GM19351 (cell line): ENCODE data around the gene ATL3.
"Not testable (repeated sequence)": the region's sequence is repeated elsewhere in the genome, so short reads cannot be mapped to it uniquely, and the experiment has no call there.

Experiments
- ATAC-seq: cut with Tn5 transposase; IDR thresholded peaks from one replicate; pipeline ENCODE4 v1.9.1; 2021; ENCODE audit warnings: mild to moderate bottlenecking, moderate library complexity; ENCODE audit not compliant: unreplicated experiment

Gene ATL3

DNA sequence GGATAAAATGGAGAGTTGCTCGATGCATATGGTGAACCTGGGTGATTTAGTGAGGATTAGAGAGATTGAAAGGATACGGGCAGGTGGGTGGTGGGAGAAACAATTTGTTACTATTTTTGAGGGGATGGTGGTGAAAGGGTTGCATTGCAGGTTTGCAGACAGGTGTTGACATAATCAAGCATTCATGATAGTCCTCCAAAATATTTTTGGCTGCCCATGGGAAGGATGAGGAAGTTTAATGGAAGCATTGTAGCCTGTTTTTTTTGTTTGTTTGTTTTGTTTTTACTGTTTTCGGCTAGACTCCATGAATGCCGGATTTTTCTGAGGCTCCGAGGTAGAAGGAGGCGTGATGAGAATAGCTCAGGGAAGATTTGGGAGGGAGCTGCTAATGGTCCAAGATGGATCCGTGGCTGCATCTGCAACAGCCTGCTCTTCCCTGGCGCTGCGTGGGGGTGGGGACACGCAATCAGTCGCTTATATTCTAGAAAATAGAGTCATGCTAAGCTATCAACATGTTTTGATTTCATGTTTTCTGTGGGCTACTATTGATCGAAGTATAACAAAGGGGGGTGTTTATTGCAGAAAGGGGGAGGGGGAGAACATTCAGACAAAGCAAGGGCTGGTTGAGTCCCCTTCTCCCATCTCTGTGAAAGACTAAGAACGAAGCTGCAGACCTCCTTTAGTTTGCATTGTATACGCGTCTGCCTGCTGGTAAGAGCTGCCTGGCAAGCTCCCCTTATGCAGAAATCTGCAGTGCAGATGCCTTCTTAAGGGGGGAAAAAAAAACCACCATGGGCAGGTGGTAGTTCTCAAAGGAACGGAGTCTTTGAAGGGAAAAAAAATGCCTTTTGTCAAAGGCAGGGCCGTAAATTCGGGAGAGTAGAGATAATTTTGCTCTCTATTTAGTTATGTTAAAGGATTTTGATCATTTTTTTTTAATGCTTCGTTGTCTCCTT is 11.2 kb upstream of the ATL3 start:
- peak; percentile 9 for ATAC-seq

DNA sequence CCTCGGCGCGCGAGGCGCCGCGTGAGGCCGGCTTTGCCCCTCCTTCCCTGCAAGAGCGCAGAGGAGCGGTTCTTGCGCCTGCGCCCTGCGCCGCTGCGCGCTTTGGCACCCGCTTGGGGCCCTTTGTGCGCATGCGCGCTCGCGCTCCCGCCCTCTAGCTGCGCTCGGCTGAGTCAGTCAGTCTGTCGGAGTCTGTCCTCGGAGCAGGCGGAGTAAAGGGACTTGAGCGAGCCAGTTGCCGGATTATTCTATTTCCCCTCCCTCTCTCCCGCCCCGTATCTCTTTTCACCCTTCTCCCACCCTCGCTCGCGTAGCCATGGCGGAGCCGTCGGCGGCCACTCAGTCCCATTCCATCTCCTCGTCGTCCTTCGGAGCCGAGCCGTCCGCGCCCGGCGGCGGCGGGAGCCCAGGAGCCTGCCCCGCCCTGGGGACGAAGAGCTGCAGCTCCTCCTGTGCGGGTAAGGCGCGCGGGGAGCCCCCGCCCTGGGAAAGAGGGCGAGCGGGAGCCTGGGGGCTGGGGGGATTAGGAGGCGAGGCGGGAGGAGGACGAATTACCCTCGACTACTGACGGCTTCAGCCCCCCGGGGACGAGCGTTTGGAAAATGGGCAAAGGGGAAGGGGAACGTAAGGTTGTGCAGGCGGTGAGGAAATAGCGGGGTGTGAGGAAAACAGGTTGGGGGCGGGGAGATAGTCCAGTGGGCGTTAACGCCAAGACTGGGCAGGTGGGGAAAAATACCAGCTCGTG is 10.3 kb upstream of the ATL3 start, which contains the start of gene RTN3:
Gene RTN3, plus strand, starts transcription at position 180 of the 745 bp plus-strand sequence. Its CDS starts 137 bp downstream, at position 317.
- ATAC-seq: peak; percentile 84

DNA sequence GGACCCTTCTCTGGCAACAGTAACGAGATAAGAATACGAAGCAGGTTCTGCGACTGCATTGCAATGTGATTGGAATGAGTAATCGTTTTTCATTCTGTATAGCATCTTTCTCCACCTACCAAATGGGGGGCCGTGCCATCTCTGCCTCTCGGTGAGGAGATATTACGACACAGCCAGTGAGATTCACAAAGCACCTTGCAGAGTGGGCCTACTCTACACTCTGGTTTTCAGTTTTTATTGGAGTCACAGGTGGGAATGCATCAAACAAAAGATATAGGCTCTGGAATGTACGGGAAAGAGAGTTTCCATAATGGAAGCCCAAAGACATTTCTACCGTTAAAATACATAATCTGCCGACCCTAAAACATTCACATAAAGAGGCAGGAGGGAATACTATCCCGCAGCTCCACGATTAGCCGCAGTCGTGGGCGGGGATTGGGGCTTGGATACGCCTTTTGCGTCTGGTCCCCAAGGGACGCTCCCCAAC is 9.7 kb upstream of the ATL3 start:
- ATAC-seq: no peak

DNA sequence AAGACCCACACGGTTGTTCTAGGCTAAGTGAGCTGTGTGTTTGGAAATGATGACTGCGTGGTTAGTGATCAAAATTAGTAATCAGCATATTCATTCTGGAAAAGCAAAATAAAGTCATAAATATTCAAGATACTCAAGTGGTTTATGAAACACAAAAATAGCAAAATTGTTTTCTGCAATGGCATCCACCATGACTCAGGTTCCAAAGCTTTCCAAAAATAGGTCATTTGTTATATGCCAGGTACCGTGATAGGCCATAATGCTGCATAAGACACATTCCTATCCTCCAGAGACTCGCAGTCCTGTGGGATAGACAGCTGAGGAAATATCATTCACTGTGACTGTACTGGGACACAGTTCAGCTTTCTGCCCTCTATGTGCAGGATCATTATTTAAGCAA is 2.4 kb upstream of the ATL3 start:
- no peak for ATAC-seq

DNA sequence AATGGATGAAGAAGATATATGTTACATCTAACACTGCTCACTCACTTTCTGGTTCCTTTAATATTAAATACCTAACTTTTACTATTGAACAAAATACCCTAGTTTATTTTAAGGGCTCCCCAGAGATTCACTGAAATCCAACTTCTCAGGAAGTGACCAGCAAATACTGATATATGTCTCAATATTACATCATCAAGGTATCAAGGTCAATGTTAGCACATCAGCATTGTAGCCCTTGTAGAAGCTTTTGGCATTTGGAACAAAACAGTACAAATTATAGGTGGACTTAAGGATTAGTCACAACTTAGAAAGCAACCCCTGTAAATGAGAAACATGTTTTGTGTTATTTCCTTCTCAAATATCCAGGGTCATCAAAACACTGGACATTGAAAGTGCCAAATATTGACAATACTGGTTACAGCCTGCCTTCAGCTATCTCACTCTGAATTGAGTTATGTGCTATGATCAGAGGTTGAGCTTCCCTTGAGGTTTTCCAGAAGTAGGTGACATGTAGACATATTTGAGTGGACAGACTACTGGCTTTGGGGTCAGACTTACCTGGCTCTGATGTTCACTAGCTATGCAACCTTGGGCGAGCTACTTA is 1.9 kb upstream of the ATL3 start:
- ATAC-seq: no peak

DNA sequence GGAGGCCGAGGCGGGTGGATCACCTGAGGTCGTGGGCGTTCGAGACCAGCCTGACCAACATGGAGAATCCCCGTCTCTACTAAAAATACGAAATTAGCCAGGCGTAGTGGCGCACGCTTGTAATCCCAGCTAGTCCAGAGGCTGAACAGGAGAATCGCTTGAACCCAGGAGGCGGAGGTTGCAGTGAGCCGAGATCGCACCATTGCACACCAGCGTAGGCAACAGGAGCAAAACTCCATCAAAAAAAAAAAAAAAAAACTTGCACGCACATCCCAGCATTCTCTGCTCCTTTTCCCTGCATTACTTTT is 934 bp upstream of the ATL3 start:
- no peak for ATAC-seq

DNA sequence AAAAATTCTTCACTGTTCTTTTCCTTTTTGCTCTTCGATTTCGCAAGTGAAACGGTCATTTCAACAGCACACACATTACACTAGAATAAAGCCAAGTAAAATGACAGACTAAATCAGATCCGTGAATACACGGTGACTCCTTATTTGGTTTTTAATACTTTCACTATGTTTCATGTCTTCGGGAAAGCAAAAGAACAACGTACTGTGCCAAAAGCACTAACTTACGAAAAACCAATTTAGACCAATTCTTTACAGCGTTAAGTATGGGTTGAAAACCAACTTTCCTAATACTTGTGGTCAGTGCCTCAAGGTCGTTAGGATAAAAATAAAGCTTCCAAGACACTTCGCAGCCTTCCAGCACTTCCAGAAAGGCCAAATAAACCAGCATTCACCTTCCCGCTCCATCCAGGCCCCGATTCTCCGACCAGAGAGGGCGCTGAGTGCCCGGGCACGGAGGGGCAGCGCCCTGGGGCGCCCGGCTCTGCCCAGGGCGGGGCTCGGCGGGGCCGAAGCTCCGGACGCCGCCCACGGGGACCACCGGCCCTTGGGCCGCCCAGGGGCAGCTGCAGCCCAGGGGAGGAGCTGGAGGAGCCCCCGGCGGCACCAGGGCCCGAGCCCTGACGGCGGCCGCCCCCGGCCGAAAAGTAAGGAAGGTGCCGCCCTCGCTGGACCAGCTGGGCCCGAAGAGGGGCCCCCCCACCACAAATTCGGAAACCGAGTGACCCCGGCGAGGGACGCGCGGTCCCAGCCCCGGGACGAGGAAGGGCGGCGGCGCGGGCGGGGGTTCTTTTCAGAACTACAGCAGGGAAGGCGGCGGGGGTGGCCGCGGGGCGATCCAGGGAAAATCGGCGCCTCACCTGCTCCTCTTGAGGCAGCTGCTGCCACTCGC is 499 bp downstream of the ATL3 start:
- ATAC-seq: peak; percentile 26

DNA sequence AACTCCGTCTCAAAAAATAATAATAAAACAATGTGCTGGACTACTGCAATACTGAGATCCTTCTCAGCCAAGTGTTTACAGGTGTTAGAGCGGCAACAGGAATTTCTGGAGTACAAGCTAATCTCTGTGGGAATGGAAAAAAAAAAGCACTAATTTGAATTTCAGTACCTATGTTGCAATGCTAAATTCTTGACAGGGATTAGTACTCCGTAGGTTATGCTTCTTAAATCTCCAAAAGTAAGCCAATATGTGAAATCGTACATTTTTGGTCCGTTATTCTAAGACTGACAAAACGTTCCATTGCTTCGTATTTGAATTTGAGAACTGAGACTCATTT is 1.1 kb downstream of the ATL3 start:
- no peak for ATAC-seq

DNA sequence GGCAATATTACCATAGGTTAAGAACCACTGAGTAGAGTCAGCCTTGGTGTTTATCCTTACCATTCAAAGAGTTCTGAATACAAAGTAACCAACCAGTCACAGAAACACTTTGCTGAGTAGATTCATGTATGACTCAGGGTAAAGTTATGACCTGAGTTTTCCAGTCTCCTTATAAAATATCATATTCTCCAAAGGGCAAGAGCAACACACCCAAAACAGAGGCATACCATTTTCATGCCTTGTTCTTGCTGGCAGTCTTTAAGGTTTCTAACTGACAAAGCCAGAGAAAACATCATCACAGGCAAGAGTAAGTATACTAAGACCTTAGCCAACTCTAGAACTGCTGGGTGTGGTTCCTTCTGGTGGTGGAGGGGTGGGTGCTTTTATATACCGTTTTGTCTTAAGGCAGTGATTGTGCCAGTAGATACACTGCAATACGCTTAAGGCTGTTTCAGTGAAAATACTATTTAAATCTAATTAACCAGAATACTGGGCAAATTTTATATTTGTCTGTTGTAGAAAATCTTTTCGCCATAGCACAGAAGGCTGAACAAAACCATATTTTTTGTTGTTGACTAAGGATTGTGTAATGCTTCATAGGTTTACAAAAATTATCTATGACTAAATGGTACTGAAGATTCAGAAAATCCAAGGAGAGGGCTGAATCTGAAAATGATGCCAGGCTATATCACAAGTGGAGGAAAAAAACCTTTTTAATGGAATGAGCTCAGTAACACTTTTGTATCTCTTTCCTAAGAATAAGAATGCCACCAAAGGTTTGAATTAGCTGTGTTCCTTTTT is 3.0 kb downstream of the ATL3 start:
- ATAC-seq: no peak

DNA sequence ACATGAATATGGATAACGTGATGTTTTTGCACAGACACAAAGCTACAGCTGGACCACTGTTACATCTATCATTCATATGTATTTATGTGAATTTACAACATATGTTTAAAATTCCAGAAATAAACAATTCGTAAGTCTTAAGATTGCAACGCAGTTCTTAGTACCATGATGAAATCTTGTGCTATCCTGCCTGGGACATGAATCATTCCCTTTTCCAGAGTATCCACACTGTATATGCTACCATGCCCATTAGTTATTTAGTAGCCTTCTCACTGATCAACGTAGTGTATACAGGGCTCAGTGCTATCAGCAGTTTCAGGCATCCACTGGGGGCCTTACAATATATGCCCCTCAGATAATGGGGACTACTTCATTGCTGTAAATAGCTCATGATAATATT is 4.3 kb downstream of the ATL3 start:
- no peak for ATAC-seq

DNA sequence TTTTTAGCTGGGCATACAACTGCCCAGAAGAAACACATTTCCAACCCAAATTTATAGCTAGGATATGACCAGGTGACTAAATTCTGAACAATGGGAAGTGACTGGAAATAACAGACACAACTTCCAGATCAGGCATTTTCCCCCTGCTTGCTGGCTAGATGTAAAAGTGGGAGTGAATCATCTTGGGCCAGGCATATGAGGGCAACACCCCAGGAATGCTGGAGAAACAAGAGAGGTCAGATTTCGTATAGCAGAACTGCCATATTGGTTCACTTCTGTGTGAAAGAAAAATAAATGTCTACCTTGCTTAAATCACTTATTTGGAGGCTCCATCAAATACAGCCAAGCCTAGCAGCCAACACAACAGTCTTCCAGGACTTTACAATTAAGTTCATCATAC is 7.4 kb downstream of the ATL3 start:
- no peak for ATAC-seq

DNA sequence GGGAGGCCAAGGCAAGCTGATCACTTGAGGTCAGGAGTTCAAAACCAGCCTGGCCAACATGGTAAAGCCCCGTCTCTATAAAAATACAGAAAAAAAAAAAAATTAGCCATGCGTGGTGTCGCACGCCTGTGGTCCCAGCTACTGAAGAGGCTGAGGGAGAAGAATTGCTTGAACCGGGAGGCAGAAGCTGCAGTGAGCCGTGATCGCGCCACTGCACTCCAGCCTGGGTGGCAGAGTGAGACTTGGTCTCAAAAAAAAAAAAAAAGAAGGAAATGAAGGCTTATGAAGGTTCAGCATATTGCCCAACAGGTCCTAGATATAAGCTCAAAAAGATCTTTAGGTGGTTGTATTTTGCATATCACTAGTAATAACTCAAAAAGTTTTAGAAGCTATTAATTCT is 10.2 kb downstream of the ATL3 start:
- ATAC-seq: no peak

DNA sequence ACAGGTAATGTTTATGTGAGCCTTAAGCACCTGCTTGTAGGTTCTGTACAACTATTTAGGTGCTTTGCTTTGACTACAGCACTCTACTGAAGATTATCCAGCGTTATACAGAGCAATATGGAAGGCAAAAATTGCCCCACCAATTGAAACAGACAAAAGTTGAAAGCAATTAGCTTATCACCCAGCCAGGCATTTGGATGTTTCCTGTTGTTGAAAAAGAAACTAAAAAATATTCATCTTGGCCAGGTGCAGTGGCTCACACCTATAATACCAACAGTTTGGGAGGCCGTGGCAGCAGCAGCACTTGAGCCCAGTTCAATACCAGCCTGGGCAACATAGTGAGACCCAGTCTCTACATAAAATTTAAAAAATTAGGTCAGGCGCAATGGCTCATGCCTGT is 18.5 kb downstream of the ATL3 start:
- ATAC-seq: no peak

DNA sequence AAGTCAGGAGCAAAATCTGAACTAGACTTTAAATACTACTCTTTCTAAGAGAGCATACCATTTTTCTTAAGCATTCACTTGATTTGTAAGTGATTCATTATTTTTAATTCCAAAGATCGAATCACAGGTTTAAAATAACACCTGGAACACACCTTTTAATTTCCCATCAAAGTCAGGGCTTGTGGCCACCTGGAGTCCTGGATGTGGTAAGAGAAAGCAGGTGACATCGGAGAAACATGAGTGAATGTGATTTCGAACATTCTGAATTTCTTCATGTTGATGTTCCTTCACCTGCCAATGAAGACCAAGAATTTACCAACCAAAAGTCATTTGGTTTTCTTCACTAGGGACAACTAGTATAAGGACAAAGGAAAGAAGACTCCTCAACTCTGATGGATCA is 28.0 kb downstream of the ATL3 start:
- no peak for ATAC-seq

DNA sequence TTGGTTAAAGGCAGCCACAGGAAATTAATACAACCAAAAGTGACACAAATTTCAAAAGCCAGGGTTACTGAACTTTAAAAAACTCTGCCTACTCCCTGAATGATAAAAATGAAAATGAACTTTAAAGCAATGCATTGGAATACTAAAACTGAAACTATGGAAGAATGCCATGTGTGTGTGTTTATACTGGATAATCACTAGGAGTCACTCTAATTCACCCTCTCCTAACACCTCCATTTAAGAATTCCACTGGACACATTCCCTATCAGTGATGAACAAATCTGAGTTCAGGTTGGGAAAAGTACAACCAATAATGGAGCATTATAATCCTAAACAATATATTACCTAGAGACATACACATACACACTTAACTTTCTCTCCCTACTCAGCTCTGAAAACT is 29.4 kb downstream of the ATL3 start:
- ATAC-seq: no peak

DNA sequence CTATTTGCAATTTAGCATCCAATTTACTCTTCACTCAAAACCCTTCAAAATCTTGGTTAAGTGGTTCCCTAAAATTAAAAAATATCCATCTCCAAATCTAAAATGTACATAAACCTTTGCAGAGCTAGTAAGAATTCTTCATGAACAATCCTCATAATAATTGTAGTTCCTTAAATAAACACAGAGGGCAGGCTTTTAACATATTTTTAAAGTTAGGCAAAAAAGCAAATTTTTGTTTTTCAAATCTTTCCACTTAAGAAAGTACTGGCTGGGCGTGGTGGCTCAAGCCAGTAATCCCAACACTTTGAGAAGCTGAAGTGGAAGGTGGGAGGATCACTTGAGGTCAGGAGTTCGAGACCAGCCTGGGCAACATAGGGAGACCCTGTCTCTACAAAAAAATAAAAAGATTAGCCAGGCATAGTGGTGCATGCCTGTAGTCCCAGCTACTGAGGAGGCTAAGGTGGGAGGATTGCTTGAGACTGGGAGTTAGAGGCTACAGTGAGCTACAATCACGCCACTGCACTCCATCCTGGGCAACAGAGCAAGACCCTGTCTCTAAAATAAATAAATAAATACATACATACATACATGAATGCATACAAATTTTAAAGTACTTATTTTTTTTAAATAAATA is 31.9 kb downstream of the ATL3 start:
- ATAC-seq: no peak

DNA sequence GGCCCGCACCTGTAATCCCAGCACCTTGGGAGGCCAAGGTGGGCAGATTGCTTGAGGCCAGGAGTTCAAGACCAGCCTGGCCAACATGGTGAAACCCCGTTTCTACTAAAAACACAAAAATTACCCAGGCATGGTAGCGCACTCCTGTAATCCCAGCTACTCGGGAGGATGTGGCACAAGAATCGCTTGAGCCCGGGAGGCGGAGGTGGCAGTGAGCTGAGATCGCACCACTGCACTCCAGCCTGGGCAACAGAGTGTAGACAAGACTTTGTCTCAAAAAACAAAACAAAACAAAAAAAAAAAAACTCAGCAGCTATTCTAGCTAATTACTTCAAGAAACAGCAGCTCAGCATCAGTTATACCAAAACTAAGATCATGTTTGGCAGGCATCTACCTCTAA is 32.7 kb downstream of the ATL3 start:
- ATAC-seq: not testable (repeated sequence)

DNA sequence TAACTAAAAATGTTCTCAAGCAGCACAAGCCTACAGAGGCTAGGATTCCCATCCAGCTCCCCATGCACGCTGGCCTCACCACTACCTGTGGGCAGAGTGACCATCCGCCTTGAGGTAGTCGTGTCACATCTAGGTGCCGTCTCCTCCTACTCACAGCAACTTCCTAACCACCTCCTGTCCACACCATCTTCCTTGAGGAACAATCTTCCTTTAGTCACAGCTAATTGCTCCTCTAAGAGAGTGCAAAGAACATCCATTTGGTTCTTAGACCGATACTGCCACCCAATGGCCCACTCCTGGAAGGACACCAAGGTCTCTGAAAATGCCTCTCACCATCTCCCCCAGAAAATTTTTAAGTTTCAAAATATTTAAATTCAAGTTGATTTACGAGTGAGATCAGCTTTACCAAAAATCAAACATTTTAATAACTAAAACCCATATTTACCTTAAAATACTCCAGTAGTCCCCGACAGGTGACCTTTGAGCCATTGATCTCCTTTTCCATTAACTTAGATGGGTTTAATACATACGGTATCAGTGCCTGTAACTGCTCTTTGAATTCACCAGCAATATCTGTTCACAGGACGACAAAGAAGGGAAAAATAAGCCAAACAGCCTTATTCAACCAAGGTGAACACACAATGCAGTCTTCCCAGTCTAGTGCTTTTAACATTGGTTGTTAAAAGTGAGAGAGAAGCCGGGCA is 35.3 kb downstream of the ATL3 start:
- ATAC-seq: no peak

DNA sequence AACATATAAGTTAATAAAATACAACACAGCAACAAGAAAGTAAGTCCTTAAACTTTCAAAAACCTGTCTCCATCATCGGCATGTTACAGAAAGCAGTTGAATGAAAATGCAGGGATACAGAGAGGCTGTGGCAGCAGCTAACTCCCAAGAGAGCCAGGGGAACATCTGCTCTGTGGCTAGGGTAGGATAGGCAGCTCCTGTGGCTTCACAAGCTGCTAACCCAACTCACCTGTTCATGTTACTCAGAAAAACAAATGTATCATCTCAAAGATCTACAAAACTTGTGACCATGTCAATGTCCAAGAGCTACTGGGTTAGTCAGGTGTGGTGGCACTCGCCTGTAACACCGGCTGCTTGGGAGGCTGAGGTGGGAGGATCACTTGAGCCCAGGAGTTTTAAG is 41.8 kb downstream of the ATL3 start:
- ATAC-seq: no peak
